ENCODE measurements around the gene IGLON5.

The IGLON5 gene

GRCh38 chr19:51318687-51319648, 7.5 kb downstream of the IGLON5 start:
- DNase-seq: no peak

GRCh38 chr19:51319649-51320279, 8.3 kb downstream of the IGLON5 start:
- no peak for DNase-seq

GRCh38 chr19:51320280-51320657, 8.8 kb downstream of the IGLON5 start:
- no peak for DNase-seq

GRCh38 chr19:51321799-51322198, 10.4 kb downstream of the IGLON5 start:
- no peak for DNase-seq

GRCh38 chr19:51323481-51324166, 12.2 kb downstream of the IGLON5 start:
- DNase-seq: no peak

GRCh38 chr19:51324167-51324481, 12.7 kb downstream of the IGLON5 start:
- no peak for DNase-seq

- no peak for DNase-seq
Measured at GRCh38 chr19:51325161-51325976, 13.9 kb downstream of the IGLON5 start.

GRCh38 chr19:51326216-51327065, 15.0 kb downstream of the IGLON5 start:
- no peak for DNase-seq

GRCh38 chr19:51327066-51328001, 15.9 kb downstream of the IGLON5 start:
- peak; percentile 12 for DNase-seq

GRCh38 chr19:51329411-51329810, 18.0 kb downstream of the IGLON5 start:
- no peak for DNase-seq

GRCh38 chr19:51330366-51330765, 18.9 kb downstream of the IGLON5 start:
- DNase-seq: no peak

- DNase-seq: no peak
Measured at GRCh38 chr19:51331193-51331592, 19.7 kb downstream of the IGLON5 start.

GRCh38 chr19:51331716-51332115, 20.3 kb downstream of the IGLON5 start:
- DNase-seq: no peak

- DNase-seq: peak; percentile 14
Measured at GRCh38 chr19:51333836-51334460, 22.5 kb downstream of the IGLON5 start.

- DNase-seq: no peak
Measured at GRCh38 chr19:51337141-51337860, 25.9 kb downstream of the IGLON5 start.

- DNase-seq: no peak
Measured at GRCh38 chr19:51337861-51338562, 26.6 kb downstream of the IGLON5 start.

- DNase-seq: peak; percentile 80
Measured at GRCh38 chr19:51338563-51339312, 27.3 kb downstream of the IGLON5 start.

GRCh38 chr19:51339313-51339686, 27.9 kb downstream of the IGLON5 start:
- DNase-seq: no peak

Measured in EL (cell line).